Measurements from ENCODE around the gene AGAP1.
"Not testable (repeated sequence)": the region's sequence is repeated elsewhere in the genome, so short reads cannot be mapped to it uniquely, and the experiment has no call there.

AGAP1 gene

DNA sequence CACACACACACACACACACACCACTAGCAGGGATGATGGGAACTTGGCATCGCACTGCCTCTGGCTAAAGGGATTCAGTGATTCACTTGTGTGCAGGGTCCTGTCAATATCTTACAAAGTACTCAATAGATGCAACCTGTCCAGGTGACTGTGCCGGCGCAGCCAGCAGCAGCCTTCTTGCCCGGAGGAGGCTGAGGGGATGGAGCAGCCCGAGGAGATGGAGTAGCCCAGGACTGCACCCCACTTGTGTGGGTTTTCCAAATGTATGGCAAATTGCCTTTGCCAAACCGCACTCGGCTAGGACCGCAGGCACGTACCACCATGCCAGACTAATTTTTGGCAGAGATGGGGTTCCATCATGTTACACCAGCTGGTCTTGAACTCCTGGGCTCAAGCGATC lies 643.2 kb downstream of the AGAP1 start:
- no peak for DNase-seq

GRCh38 chr2:236141616-236142015 lies 647.8 kb downstream of the AGAP1 start:
- not testable (repeated sequence) for DNase-seq

DNA sequence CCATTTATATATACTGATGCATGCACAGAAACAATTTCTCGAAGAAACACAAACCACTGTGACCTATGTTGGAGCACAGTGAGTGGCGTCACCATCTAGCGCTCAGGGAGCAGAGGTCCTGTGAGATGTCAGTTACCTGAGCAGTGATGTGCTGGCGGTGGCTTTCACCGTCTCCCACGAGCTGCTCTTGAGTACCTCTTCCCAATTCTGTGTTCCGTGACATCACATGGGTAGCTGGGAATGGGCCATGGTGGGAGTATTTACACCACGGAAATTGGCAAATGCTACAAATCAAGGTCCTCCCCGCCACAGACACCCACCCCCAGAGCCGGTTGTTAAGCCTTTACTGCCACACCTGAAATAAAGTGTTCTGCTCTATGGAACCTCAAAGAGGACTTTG lies 650.0 kb downstream of the AGAP1 start:
- no peak for DNase-seq

DNA sequence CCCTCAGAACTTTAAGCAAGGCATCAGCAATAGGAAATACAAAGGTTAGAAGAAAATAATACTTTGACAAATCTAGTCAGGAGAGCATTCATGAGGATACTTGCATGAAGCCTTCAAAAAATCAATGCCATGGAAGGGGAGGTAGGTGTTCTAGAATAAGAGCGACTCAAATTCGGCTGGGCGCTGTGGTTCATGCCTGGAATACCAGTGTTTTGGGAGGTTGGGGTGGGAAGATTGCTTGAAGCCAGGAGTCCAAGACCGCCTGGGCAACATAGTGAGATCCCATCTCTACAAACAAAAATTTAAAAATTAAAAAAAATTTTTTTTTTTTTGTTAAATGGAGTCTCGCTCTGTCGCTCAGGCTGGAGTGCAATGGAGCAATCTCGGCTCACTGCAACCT lies 652.6 kb downstream of the AGAP1 start:
- no peak for DNase-seq

- DNase-seq: no peak
Measured at GRCh38 chr2:236155406-236155805, 661.6 kb downstream of the AGAP1 start.

DNA sequence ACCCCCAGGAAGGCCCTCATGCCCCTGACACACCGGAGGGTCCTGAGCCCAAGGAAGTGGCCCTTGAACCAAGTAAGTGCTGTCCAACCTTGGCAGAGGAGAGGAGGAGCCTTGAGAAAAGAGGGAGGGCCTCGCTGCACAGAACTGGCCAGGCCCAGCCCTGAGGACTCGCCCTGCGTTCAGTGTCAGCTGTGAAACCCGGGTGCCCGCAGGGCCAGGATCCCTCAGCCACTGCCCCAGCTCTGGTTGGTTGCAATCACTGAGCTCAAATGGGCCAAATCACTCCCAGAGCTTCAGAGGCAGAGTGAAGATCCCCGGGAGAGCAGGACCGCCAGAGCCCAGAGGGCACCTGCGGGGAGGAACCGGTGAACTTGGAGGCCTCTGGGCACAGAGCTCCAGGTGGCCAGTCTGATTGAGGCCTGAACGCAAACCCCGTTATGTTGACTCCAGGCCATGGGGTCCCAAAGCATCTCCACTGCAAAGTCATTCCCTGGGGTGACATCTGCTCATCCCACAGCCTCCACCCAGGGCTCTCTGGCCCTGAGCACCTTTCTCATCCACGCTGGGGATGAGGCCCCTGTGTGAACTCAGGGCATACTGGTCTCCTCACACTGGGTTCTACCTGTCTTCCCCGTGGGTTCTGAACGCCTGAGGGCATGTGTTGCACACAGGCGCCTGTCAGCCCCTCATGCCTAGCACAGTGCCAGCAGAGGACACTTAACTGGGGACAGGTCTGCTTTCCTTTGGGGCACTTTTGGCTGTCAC lies 662.4 kb downstream of the AGAP1 start:
- DNase-seq: no peak

GRCh38 chr2:236156860-236157194 lies 663.0 kb downstream of the AGAP1 start:
- DNase-seq: no peak

DNA sequence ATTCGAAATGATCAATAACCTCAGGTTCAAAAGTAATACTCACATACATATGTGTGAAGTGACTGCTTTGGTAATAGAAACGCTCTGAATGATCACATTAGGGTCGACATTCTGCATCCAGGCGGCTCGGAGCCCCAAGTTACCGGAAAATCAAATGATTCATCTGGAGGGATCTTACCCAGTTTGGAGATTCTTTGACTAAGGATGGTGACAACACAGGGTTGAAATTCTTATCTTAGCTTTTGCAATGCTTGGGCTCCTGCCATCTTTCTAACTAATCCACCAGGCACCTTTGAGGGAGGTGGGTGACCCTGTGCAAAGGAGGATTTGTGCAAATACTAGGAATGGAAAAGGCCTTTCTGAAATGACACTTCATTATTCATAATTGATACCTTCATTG lies 663.5 kb downstream of the AGAP1 start:
- no peak for DNase-seq

DNA sequence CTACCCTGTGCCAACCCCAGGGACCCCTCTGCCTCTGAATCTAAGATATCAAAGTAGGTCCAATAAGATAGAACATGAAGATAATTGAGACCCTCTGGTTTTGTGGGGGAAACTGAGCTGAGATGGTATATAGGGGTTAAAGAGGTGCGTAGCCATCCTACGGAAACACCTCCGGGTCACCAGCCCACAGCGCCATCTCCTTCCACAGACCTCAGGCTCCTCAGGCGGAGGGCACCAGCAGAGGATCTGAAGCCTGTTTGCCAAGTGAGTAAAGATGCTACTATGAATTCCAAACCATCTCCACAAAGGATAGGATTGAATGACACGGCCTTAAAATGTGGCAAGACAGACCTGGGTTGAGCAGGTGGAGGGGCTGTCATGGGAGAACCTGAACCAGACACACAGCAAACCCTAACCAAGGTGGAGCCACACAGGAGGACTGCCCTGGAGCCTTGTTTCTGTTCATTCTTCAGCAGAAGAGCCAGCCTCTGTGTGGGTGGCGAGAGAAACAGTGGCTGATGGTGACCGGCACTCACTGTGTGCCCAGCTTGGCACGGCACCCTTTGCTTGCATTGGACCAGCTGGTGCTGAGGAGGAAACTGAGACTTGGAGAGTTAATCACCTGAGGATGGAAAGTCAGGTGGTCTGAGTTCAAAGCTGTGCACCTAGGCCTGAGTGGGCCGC lies 664.1 kb downstream of the AGAP1 start:
- DNase-seq: no peak

GRCh38 chr2:236158969-236159777 lies 665.3 kb downstream of the AGAP1 start:
- DNase-seq: no peak

DNA sequence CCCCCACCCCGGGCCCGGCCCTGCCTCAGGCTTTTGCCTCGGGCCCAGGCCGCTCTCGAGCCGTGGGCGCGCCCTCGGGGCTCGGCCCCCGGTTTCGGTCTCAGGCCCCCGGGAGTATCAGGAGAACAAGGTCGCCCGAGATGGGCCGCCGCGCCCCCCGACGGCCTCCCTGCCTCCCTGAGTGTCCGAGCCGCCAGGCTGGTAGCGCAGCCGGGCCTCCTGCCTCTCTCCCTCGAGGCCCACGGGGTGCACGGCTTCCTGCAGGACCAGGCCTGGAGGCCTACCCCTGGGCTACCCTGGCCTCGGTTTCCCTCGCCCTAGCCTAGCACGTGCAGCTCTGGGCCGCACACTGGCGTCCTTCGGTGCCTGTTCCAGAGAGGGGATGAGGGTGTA lies 665.9 kb downstream of the AGAP1 start:
- DNase-seq: no peak

- DNase-seq: no peak
Measured at GRCh38 chr2:236160366-236161081, 666.7 kb downstream of the AGAP1 start.

GRCh38 chr2:236161082-236161462 lies 667.2 kb downstream of the AGAP1 start:
- no peak for DNase-seq

GRCh38 chr2:236161531-236161930 lies 667.7 kb downstream of the AGAP1 start:
- DNase-seq: no peak

DNA sequence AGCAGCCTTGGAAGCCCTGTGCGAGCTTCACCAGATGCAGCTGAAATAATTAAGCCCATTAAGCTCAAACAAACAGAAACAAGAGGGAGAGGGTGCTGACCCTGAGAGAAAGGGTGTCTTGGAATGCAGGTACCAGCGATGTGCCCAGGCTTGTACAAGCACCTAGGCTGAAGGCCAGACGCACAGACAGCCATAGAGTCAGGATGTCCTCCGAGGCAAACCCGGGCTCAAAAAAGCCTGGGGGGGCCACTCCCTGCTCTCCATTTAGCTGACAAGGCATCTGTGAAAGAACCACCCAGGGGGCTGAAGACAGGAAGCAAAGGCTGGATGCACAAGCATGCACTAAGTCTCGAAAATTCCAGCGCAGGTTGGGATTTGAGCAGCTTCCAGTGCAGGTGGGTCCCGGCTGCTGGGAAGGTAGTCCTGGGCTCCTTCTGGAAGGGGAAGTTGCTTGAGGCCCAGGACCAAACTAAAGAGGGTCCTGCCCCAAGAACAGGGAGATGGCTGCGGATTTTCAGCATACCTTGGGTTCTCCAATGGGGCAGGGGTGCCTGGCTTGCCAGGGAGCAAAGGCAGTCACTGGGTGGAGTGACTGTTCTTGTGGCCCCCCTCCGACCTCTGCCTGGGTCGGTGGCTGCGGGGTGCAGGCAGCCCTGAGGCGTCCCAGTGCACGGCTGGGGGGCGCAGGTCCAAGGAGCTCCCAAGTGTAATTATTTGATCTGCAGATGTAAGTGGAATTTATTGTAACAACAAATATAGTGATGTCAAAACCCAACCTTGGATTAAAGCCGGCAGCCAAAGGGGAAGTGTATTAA lies 668.4 kb downstream of the AGAP1 start:
- DNase-seq: no peak

- DNase-seq: no peak
Measured at GRCh38 chr2:236162882-236163470, 669.1 kb downstream of the AGAP1 start.

DNA sequence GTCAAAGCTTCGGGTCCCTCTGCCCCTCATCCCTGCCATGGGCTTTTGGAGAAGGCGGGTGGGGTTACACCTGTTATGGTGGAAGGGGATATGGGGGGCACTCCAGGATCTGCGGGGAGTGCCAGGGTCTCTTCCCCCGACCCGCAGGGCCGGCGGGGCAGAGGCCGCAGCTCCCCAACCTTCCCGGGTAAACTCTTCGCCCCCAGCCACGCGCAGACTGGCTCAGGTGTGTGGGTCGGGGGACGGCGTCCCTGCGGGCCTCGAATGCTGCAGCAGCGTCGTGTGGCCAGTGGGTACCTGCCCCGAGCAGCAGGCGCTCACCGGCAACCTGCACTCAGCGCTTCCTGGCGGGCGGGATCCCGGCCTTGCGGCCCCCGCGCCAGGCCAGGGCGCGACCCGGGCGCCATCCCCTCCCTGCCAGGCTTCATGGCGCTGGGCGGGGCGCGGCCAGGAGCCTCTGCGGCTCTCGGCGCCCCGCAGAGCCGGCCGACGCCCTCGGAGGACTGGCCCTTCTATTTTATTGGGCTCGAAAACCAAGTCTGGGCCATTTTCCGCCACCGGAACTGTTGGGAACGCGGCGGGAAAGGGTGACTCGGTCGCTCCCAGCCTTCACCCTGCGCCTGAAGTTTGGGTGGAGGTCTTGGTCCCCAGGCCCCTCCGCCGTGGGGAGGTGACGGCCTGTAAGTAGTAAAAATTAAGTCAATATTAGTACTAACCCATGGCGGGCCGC lies 669.8 kb downstream of the AGAP1 start:
- DNase-seq: no peak

- no peak for DNase-seq
Measured at GRCh38 chr2:236164201-236164924, 670.5 kb downstream of the AGAP1 start.

All from hypothalamus (tissue), 51 donors.